HG03139 (cell line): Measurements from ENCODE around the gene SLC22A9.

ENCODE experiments used
- ATAC-seq: cut with Tn5 transposase; IDR thresholded peaks from one replicate; pipeline ENCODE4 v1.9.1; 2021; ENCODE audit not compliant: unreplicated experiment

SLC22A9 gene

GRCh38 chr11:63444160-63444559 lies 74.6 kb downstream of the SLC22A9 start:
- ATAC-seq: no peak

GRCh38 chr11:63445118-63445517 lies 75.5 kb downstream of the SLC22A9 start:
- no peak for ATAC-seq

GRCh38 chr11:63445720-63446119 lies 76.1 kb downstream of the SLC22A9 start:
- no peak for ATAC-seq

GRCh38 chr11:63448646-63449045 lies 79.1 kb downstream of the SLC22A9 start:
- ATAC-seq: no peak

GRCh38 chr11:63459586-63459985 lies 90.0 kb downstream of the SLC22A9 start:
- no peak for ATAC-seq
